ENCODE measurements around the gene LMX1A.

LMX1A gene

GRCh38 chr1:165226326-165226725 is 130.2 kb downstream of the LMX1A start:
- no peak for DNase-seq
- Mint-ChIP-seq H3K4me1 (ENCODE audit: low read depth in 2 of 2) (no peaks in the 10 kb centered on the region), H3K27me3 (peaks cover 0 to 8% of the 10 kb centered on the region in 2 donors), H3K9me3 (peaks cover 3 to 5% of the 10 kb centered on the region in 2 donors), H3K4me3 (no peak overlapping the region), H3K36me3 (ENCODE audit: insufficient read depth) (no peaks in the 10 kb centered on the region), H3K27ac (no peak overlapping the region)
- ATAC-seq (replicated peaks): no peak

GRCh38 chr1:165225650-165226049 is 130.9 kb downstream of the LMX1A start:
- DNase-seq: no peak
- peaks cover 0 to 8% of the 10 kb centered on the region in 2 donors for H3K27me3 Mint-ChIP-seq
- ATAC-seq (replicated peaks): no peak
- peaks cover 3 to 5% of the 10 kb centered on the region in 2 donors for H3K9me3 Mint-ChIP-seq
- H3K4me1 Mint-ChIP-seq (ENCODE audit: low read depth in 2 of 2): no peaks in the 10 kb centered on the region
- H3K36me3 Mint-ChIP-seq (ENCODE audit: insufficient read depth): no peaks in the 10 kb centered on the region
- H3K27ac Mint-ChIP-seq: no peak overlapping the region
- no peak overlapping the region for H3K4me3 Mint-ChIP-seq

- no peak overlapping the region for H3K27ac Mint-ChIP-seq
- peaks cover 3 to 5% of the 10 kb centered on the region in 2 donors for H3K9me3 Mint-ChIP-seq
- no peaks in the 10 kb centered on the region for H3K4me1 Mint-ChIP-seq (ENCODE audit: low read depth in 2 of 2)
- no peak overlapping the region for H3K4me3 Mint-ChIP-seq
- H3K27me3 Mint-ChIP-seq: peaks cover 3 to 8% of the 10 kb centered on the region in 2 donors
- H3K36me3 Mint-ChIP-seq (ENCODE audit: insufficient read depth): no peaks in the 10 kb centered on the region
- ATAC-seq (replicated peaks) (no peak), DNase-seq (no peak)
Observed at GRCh38 chr1:165225062-165225461, 131.5 kb downstream of the LMX1A start.

- no peak for ATAC-seq (replicated peaks)
- H3K9me3 Mint-ChIP-seq: peaks cover 3 to 5% of the 10 kb centered on the region in 2 donors
- H3K36me3 Mint-ChIP-seq (ENCODE audit: insufficient read depth): no peaks in the 10 kb centered on the region
- no peaks in the 10 kb centered on the region for H3K4me1 Mint-ChIP-seq (ENCODE audit: low read depth in 2 of 2)
- no peak overlapping the region for H3K27ac Mint-ChIP-seq
- H3K4me3 Mint-ChIP-seq: no peak overlapping the region
- peaks cover 9 to 11% of the 10 kb centered on the region in 2 donors for H3K27me3 Mint-ChIP-seq
- no peak for DNase-seq
Observed at GRCh38 chr1:165224504-165224903, 132.0 kb downstream of the LMX1A start.

GRCh38 chr1:165222580-165222979 is 133.9 kb downstream of the LMX1A start:
- Mint-ChIP-seq H3K4me3 (no peak overlapping the region), H3K36me3 (ENCODE audit: insufficient read depth) (no peaks in the 10 kb centered on the region), H3K27me3 (peaks cover 20 to 22% of the 10 kb centered on the region in 2 donors), H3K9me3 (peaks cover 3 to 5% of the 10 kb centered on the region in 2 donors), H3K4me1 (ENCODE audit: low read depth in 2 of 2) (no peaks in the 10 kb centered on the region), H3K27ac (no peak overlapping the region)
- ATAC-seq (replicated peaks): no peak
- no peak for DNase-seq

GRCh38 chr1:165218731-165219130 is 137.8 kb downstream of the LMX1A start:
- H3K4me3 Mint-ChIP-seq: no peak overlapping the region
- H3K4me1 Mint-ChIP-seq (ENCODE audit: low read depth in 2 of 2): no peaks in the 10 kb centered on the region
- DNase-seq (no peak), ATAC-seq (replicated peaks) (no peak)
- H3K9me3 Mint-ChIP-seq: no peaks in the 10 kb centered on the region
- H3K27ac Mint-ChIP-seq: no peak overlapping the region
- peaks cover 20 to 21% of the 10 kb centered on the region in 2 donors for H3K27me3 Mint-ChIP-seq
- no peaks in the 10 kb centered on the region for H3K36me3 Mint-ChIP-seq (ENCODE audit: insufficient read depth)

GRCh38 chr1:165217958-165218357 is 138.6 kb downstream of the LMX1A start:
- Mint-ChIP-seq H3K27me3 (peaks cover 20 to 21% of the 10 kb centered on the region in 2 donors), H3K9me3 (no peaks in the 10 kb centered on the region), H3K27ac (no peak overlapping the region), H3K36me3 (ENCODE audit: insufficient read depth) (no peaks in the 10 kb centered on the region), H3K4me1 (ENCODE audit: low read depth in 2 of 2) (no peaks in the 10 kb centered on the region), H3K4me3 (no peak overlapping the region)
- no peak for DNase-seq
- no peak for ATAC-seq (replicated peaks)

- peaks cover 20 to 21% of the 10 kb centered on the region in 2 donors for H3K27me3 Mint-ChIP-seq
- H3K36me3 Mint-ChIP-seq (ENCODE audit: insufficient read depth): no peaks in the 10 kb centered on the region
- H3K4me3 Mint-ChIP-seq: no peak overlapping the region
- DNase-seq: no peak
- H3K9me3 Mint-ChIP-seq: no peaks in the 10 kb centered on the region
- ATAC-seq (replicated peaks): no peak
- no peaks in the 10 kb centered on the region for H3K4me1 Mint-ChIP-seq (ENCODE audit: low read depth in 2 of 2)
- no peak overlapping the region for H3K27ac Mint-ChIP-seq
Observed at GRCh38 chr1:165216254-165216653, 140.3 kb downstream of the LMX1A start.

- H3K27me3 Mint-ChIP-seq: peaks cover 20 to 21% of the 10 kb centered on the region in 2 donors
- H3K36me3 Mint-ChIP-seq (ENCODE audit: insufficient read depth): no peaks in the 10 kb centered on the region
- H3K4me3 Mint-ChIP-seq: no peak overlapping the region
- no peak for DNase-seq
- H3K27ac Mint-ChIP-seq: no peak overlapping the region
- ATAC-seq (replicated peaks): no peak
- no peaks in the 10 kb centered on the region for H3K4me1 Mint-ChIP-seq (ENCODE audit: low read depth in 2 of 2)
- H3K9me3 Mint-ChIP-seq: no peaks in the 10 kb centered on the region
Observed at GRCh38 chr1:165215676-165216075, 140.8 kb downstream of the LMX1A start.

- Mint-ChIP-seq H3K27me3 (peaks cover 0 to 4% of the 10 kb centered on the region in 2 donors), H3K4me1 (ENCODE audit: low read depth in 2 of 2) (no peaks in the 10 kb centered on the region), H3K9me3 (no peaks in the 10 kb centered on the region), H3K4me3 (no peak overlapping the region), H3K27ac (no peak overlapping the region), H3K36me3 (ENCODE audit: insufficient read depth) (no peaks in the 10 kb centered on the region)
- ATAC-seq (replicated peaks): no peak
- no peak for DNase-seq
Observed at GRCh38 chr1:165212229-165212628, 144.3 kb downstream of the LMX1A start.

- peaks cover 0 to 2% of the 10 kb centered on the region in 2 donors for H3K4me1 Mint-ChIP-seq (ENCODE audit: low read depth in 2 of 2)
- H3K27me3 Mint-ChIP-seq: no peaks in the 10 kb centered on the region
- no peak overlapping the region for H3K27ac Mint-ChIP-seq
- H3K36me3 Mint-ChIP-seq (ENCODE audit: insufficient read depth): no peaks in the 10 kb centered on the region
- ATAC-seq (replicated peaks) (no peak), DNase-seq (no peak)
- H3K9me3 Mint-ChIP-seq: no peaks in the 10 kb centered on the region
- H3K4me3 Mint-ChIP-seq: no peak overlapping the region
Observed at GRCh38 chr1:165207853-165208515, 148.5 kb downstream of the LMX1A start.

- Mint-ChIP-seq H3K36me3 (ENCODE audit: insufficient read depth) (no peaks in the 10 kb centered on the region), H3K9me3 (peaks cover 0 to 2% of the 10 kb centered on the region in 2 donors), H3K27me3 (peaks cover 0 to 8% of the 10 kb centered on the region in 2 donors), H3K4me3 (no peak overlapping the region), H3K27ac (no peak overlapping the region), H3K4me1 (ENCODE audit: low read depth in 2 of 2) (peaks cover 0 to 2% of the 10 kb centered on the region in 2 donors)
- no peak for DNase-seq
- no peak for ATAC-seq (replicated peaks)
Observed at GRCh38 chr1:165205145-165205544, 151.4 kb downstream of the LMX1A start.

GRCh38 chr1:165204548-165204947 is 152.0 kb downstream of the LMX1A start:
- ATAC-seq (replicated peaks) (no peak), DNase-seq (no peak)
- Mint-ChIP-seq H3K4me1 (ENCODE audit: low read depth in 2 of 2) (peaks cover 0 to 2% of the 10 kb centered on the region in 2 donors), H3K9me3 (peaks cover 0 to 2% of the 10 kb centered on the region in 2 donors), H3K4me3 (no peak overlapping the region), H3K36me3 (ENCODE audit: insufficient read depth) (no peaks in the 10 kb centered on the region), H3K27ac (no peak overlapping the region), H3K27me3 (peaks cover 0 to 8% of the 10 kb centered on the region in 2 donors)

GRCh38 chr1:165191087-165191486 is 165.4 kb downstream of the LMX1A start:
- Mint-ChIP-seq H3K9me3 (peaks cover 0 to 3% of the 10 kb centered on the region in 2 donors), H3K4me1 (ENCODE audit: low read depth in 2 of 2) (no peaks in the 10 kb centered on the region), H3K27ac (no peak overlapping the region), H3K36me3 (ENCODE audit: insufficient read depth) (no peaks in the 10 kb centered on the region), H3K27me3 (no peaks in the 10 kb centered on the region), H3K4me3 (no peak overlapping the region)
- no peak for ATAC-seq (replicated peaks)
- DNase-seq: no peak

Data from effector memory CD8-positive, alpha-beta T cell (primary cell).